ENCODE measurements around the gene PIM1. TPM values are rescaled to one million over a fixed set of nuclear protein-coding genes. Genes with fewer than 3 reads are reported as not detected.
"Not testable (repeated sequence)": the region's sequence is repeated elsewhere in the genome, so short reads cannot be mapped to it uniquely, and the experiment has no call there.

Gene PIM1
- polyA plus RNA-seq, 1 donor (not counting 4 experiments of a cell fraction or from before 2014, with no cell fraction given): 10.2 TPM

DNA sequence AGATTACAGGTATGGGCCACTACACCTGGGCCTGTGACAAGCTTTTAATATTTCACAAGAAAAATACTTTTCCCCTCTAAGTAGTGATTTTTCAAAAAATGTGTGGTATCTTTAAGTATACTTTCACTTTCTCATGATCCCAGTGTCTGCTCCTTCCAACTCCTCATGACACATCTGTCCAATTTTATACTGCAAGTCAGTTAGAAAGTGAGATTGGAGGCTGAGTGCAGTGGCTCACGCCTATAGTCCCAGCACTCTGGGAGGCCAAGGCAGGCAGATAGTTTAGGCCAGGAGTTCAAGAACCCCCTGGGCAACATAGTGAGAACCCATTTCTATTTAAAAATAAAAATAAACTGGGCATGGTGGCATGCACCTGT, 20.2 kb downstream of the PIM1 start:
- Histone ChIP-seq H3K79me2 (ENCODE audit: control insufficient read depth, insufficient read depth, low read length) (no peaks in the 10 kb centered on the region), H3K27ac (ENCODE audit: control insufficient read depth, insufficient read depth, low read length) (no peak overlapping the region), H3K9me1 (ENCODE audit: control insufficient read depth, extremely low read depth, insufficient read depth, low read length) (no peaks in the 10 kb centered on the region), H2AFZ (ENCODE audit: control insufficient read depth, low read length) (no peak overlapping the region), H3K9ac (ENCODE audit: control insufficient read depth, extremely low read depth, insufficient read depth, low read length) (no peak overlapping the region), H3K4me2 (ENCODE audit: control insufficient read depth, extremely low read depth, insufficient read depth, low read depth, low read length) (no peak overlapping the region), H3K36me3 (ENCODE audit: control insufficient read depth in 2 of 2, extremely low read depth in 1 of 2, insufficient read depth in 2 of 2, low read length in 2 of 2) (no peaks in the 10 kb centered on the region), H4K20me1 (ENCODE audit: control insufficient read depth, extremely low read depth, insufficient read depth, low read length) (no peaks in the 10 kb centered on the region), H3K4me3 (ENCODE audit: control insufficient read depth in 2 of 3, extremely low read depth in 1 of 3, insufficient read depth in 2 of 3, low read depth in 1 of 3, low read length in 3 of 3) (no peak overlapping the region), H3K9me3 (ENCODE audit: control insufficient read depth, low read depth, low read length) (no peaks in the 10 kb centered on the region), H3K27me3 (ENCODE audit: control insufficient read depth, extremely low read depth, insufficient read depth, low read length) (no peaks in the 10 kb centered on the region), H3K4me1 (ENCODE audit: control insufficient read depth, extremely low read depth, insufficient read depth, low read length) (no peaks in the 10 kb centered on the region)
- dilution Hi-C loops (cut with MboI; ENCODE audit: extremely low pct_ligation_motif_present, low sequenced_read_pairs): no loop called here
- DNase-seq (ENCODE audit: low read depth, low spot score): no peak
- TF ChIP-seq EZH2 (IDR thresholded peaks at IDR 0.05; ENCODE audit: low read length): no peak
- TF ChIP-seq, protein P1, sequence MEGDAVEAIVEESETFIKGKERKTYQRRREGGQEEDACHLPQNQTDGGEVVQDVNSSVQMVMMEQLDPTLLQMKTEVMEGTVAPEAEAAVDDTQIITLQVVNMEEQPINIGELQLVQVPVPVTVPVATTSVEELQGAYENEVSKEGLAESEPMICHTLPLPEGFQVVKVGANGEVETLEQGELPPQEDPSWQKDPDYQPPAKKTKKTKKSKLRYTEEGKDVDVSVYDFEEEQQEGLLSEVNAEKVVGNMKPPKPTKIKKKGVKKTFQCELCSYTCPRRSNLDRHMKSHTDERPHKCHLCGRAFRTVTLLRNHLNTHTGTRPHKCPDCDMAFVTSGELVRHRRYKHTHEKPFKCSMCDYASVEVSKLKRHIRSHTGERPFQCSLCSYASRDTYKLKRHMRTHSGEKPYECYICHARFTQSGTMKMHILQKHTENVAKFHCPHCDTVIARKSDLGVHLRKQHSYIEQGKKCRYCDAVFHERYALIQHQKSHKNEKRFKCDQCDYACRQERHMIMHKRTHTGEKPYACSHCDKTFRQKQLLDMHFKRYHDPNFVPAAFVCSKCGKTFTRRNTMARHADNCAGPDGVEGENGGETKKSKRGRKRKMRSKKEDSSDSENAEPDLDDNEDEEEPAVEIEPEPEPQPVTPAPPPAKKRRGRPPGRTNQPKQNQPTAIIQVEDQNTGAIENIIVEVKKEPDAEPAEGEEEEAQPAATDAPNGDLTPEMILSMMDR (optimal IDR thresholded peaks at IDR 0.05 in 1 of 3, IDR thresholded peaks at IDR 0.05 in 1 of 3, conservative IDR thresholded peaks at IDR 0.05 in 1 of 3; ENCODE audit: extremely low read depth in 1 of 3, insufficient read depth in 2 of 3, low read length in 3 of 3): no peak
- no peak for FAIRE-seq

DNA sequence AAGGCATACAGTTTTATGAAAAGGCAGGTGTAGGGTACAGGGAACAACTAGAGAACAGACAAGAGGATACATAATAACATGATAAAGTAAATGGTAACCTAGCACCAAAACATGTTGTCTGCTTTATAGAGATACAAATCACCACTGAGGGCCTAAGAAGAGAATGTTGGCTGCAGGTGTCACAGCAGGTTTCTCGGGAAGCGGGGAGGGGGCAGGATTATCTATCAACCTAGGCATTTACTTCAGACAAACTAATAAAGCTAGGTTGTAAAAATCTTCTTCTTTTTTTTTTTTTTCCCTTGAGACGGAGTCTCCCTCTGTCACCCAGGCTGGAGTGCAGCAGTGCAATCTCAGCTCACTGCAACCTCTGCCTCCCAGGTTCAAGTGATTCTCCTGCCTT, 22.7 kb downstream of the PIM1 start:
- FAIRE-seq (no peak), DNase-seq (ENCODE audit: low read depth, low spot score) (no peak)
- dilution Hi-C loops (cut with MboI; ENCODE audit: extremely low pct_ligation_motif_present, low sequenced_read_pairs): no loop called here
- H3K9me3 ChIP-seq (ENCODE audit: control insufficient read depth, low read depth, low read length): no peaks in the 10 kb centered on the region
- no peaks in the 10 kb centered on the region for H3K36me3 ChIP-seq (ENCODE audit: control insufficient read depth in 2 of 2, extremely low read depth in 1 of 2, insufficient read depth in 2 of 2, low read length in 2 of 2)
- H3K27me3 ChIP-seq (ENCODE audit: control insufficient read depth, extremely low read depth, insufficient read depth, low read length): no peaks in the 10 kb centered on the region
- H3K9ac ChIP-seq (ENCODE audit: control insufficient read depth, extremely low read depth, insufficient read depth, low read length): no peak overlapping the region
- H2AFZ ChIP-seq (ENCODE audit: control insufficient read depth, low read length): no peak overlapping the region
- TF ChIP-seq, protein P1 (optimal IDR thresholded peaks at IDR 0.05 in 1 of 3, IDR thresholded peaks at IDR 0.05 in 1 of 3, conservative IDR thresholded peaks at IDR 0.05 in 1 of 3; ENCODE audit: extremely low read depth in 1 of 3, insufficient read depth in 2 of 3, low read length in 3 of 3): no peak
- no peak for TF ChIP-seq EZH2 (IDR thresholded peaks at IDR 0.05; ENCODE audit: low read length)
- no peak overlapping the region for H3K27ac ChIP-seq (ENCODE audit: control insufficient read depth, insufficient read depth, low read length)
- no peaks in the 10 kb centered on the region for H3K9me1 ChIP-seq (ENCODE audit: control insufficient read depth, extremely low read depth, insufficient read depth, low read length)
- H3K4me2 ChIP-seq (ENCODE audit: control insufficient read depth, extremely low read depth, insufficient read depth, low read depth, low read length): no peak overlapping the region
- H3K79me2 ChIP-seq (ENCODE audit: control insufficient read depth, insufficient read depth, low read length): no peaks in the 10 kb centered on the region
- H3K4me1 ChIP-seq (ENCODE audit: control insufficient read depth, extremely low read depth, insufficient read depth, low read length): no peaks in the 10 kb centered on the region
- H4K20me1 ChIP-seq (ENCODE audit: control insufficient read depth, extremely low read depth, insufficient read depth, low read length): no peaks in the 10 kb centered on the region
- no peak overlapping the region for H3K4me3 ChIP-seq (ENCODE audit: control insufficient read depth in 2 of 3, extremely low read depth in 1 of 3, insufficient read depth in 2 of 3, low read depth in 1 of 3, low read length in 3 of 3)

DNA sequence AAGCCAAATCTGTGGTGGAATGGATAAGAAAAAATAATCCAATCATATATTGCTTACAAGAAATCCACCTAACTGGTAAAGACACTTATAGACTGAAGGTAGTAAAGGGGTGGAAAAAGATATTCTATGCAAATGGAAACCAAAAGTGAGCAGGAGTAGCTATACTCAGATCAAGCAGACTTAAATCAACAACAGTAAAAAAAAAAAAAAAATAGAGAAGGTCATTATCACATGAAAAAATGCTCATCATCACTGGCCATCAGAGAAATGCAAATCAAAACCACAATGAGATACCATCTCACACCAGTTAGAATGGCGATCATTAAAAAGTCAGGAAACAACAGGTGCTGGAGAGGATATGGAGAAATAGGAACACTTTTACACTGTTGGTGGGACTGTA, 24.9 kb downstream of the PIM1 start:
- H3K27me3 ChIP-seq (ENCODE audit: control insufficient read depth, extremely low read depth, insufficient read depth, low read length); H2AFZ ChIP-seq (ENCODE audit: control insufficient read depth, low read length); H3K9me1 ChIP-seq (ENCODE audit: control insufficient read depth, extremely low read depth, insufficient read depth, low read length); DNase-seq (ENCODE audit: low read depth, low spot score); H3K4me3 ChIP-seq (ENCODE audit: control insufficient read depth in 2 of 3, extremely low read depth in 1 of 3, insufficient read depth in 2 of 3, low read depth in 1 of 3, low read length in 3 of 3); FAIRE-seq; H3K4me1 ChIP-seq (ENCODE audit: control insufficient read depth, extremely low read depth, insufficient read depth, low read length); H3K9me3 ChIP-seq (ENCODE audit: control insufficient read depth, low read depth, low read length); H3K9ac ChIP-seq (ENCODE audit: control insufficient read depth, extremely low read depth, insufficient read depth, low read length); H4K20me1 ChIP-seq (ENCODE audit: control insufficient read depth, extremely low read depth, insufficient read depth, low read length); H3K4me2 ChIP-seq (ENCODE audit: control insufficient read depth, extremely low read depth, insufficient read depth, low read depth, low read length); H3K27ac ChIP-seq (ENCODE audit: control insufficient read depth, insufficient read depth, low read length); H3K36me3 ChIP-seq (ENCODE audit: control insufficient read depth in 2 of 2, extremely low read depth in 1 of 2, insufficient read depth in 2 of 2, low read length in 2 of 2); dilution Hi-C loops (cut with MboI; ENCODE audit: extremely low pct_ligation_motif_present, low sequenced_read_pairs); H3K79me2 ChIP-seq (ENCODE audit: control insufficient read depth, insufficient read depth, low read length): not testable (repeated sequence)

DNA sequence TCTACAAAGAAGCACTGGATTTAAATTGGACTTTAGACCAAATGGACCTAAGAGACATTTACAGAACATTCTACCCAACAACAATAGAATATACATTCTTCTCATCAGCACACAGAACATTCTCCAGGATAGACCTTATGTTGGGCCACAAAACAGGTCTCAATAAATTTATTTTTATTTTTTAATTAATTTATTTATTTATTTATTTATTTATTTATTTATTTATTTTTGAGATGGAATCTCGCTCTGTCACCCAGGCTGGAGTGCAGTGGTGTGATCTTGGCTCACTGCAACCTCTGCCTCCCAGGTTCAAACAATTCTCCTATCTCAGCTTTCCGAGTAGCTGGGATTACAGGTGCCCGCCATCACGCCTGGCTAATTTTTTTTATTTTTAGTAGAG, 26.5 kb downstream of the PIM1 start:
- H3K27me3 ChIP-seq (ENCODE audit: control insufficient read depth, extremely low read depth, insufficient read depth, low read length); H3K79me2 ChIP-seq (ENCODE audit: control insufficient read depth, insufficient read depth, low read length); DNase-seq (ENCODE audit: low read depth, low spot score); H3K36me3 ChIP-seq (ENCODE audit: control insufficient read depth in 2 of 2, extremely low read depth in 1 of 2, insufficient read depth in 2 of 2, low read length in 2 of 2); H3K9ac ChIP-seq (ENCODE audit: control insufficient read depth, extremely low read depth, insufficient read depth, low read length); H3K27ac ChIP-seq (ENCODE audit: control insufficient read depth, insufficient read depth, low read length); H3K4me1 ChIP-seq (ENCODE audit: control insufficient read depth, extremely low read depth, insufficient read depth, low read length); H4K20me1 ChIP-seq (ENCODE audit: control insufficient read depth, extremely low read depth, insufficient read depth, low read length); FAIRE-seq; H3K9me1 ChIP-seq (ENCODE audit: control insufficient read depth, extremely low read depth, insufficient read depth, low read length); dilution Hi-C loops (cut with MboI; ENCODE audit: extremely low pct_ligation_motif_present, low sequenced_read_pairs); H3K4me3 ChIP-seq (ENCODE audit: control insufficient read depth in 2 of 3, extremely low read depth in 1 of 3, insufficient read depth in 2 of 3, low read depth in 1 of 3, low read length in 3 of 3); H3K9me3 ChIP-seq (ENCODE audit: control insufficient read depth, low read depth, low read length); H3K4me2 ChIP-seq (ENCODE audit: control insufficient read depth, extremely low read depth, insufficient read depth, low read depth, low read length); H2AFZ ChIP-seq (ENCODE audit: control insufficient read depth, low read length): not testable (repeated sequence)
